ENCODE results near the gene LTV1. TPM values are rescaled to one million over a fixed set of nuclear protein-coding genes. Genes with fewer than 3 reads are reported as not detected.

The LTV1 gene
- total and polyA plus RNA-seq, 9 of the 15 experiments (the other 6 are each of a cell fraction or from before 2014, with no cell fraction given): 57.9 to 162 (median 119) TPM

GRCh38 chr6:143806282-143807102, 36.6 kb upstream of the LTV1 start (continued):
- no peak for TF ChIP-seq ZNF398 (CRISPR knock-in tag; IDR thresholded peaks at IDR 0.05)
- no peak for TF ChIP-seq RBM39 (optimal IDR thresholded peaks at IDR 0.05; ENCODE audit: low read depth, low read length)
- TF ChIP-seq CBX3 (IDR thresholded peaks at IDR 0.05; ENCODE audit: borderline replicate concordance in 1 of 2, low read length in 2 of 2): peak in 1 of 2 experiments; percentile 88; a peak in 2 of 3 replicates
- no peak for TF ChIP-seq MEF2A (IDR thresholded peaks at IDR 0.05; ENCODE audit: control insufficient read depth, low read depth, low read length)
- TF ChIP-seq HNRNPLL (IDR thresholded peaks at IDR 0.05; ENCODE audit: low read depth, low read length, poor library complexity, severe bottlenecking): no peak
- TF ChIP-seq RFX1 (IDR thresholded peaks at IDR 0.05): no peak
- peak; percentile 83 for TF ChIP-seq NCOR1 (IDR thresholded peaks at IDR 0.05)
- TF ChIP-seq GTF2F1 (IDR thresholded peaks at IDR 0.05; ENCODE audit: low read depth, low read length): no peak
- TF ChIP-seq ZSCAN29 (IDR thresholded peaks at IDR 0.05): no peak
- TF ChIP-seq STAG1 (CRISPR knock-in tag; IDR thresholded peaks at IDR 0.05; ENCODE audit: borderline replicate concordance): no peak
- TF ChIP-seq HDAC3 (IDR thresholded peaks at IDR 0.05; ENCODE audit: borderline replicate concordance, partially characterized antibody): peak; percentile 73
- peak; percentile 57; the same call in 1 of the 2 replicates for TF ChIP-seq IFI16 (CRISPR knock-in tag; IDR thresholded peaks at IDR 0.05)
- TF ChIP-seq ZNF785 (CRISPR knock-in tag; IDR thresholded peaks at IDR 0.05): no peak
- TF ChIP-seq CHD4 (IDR thresholded peaks at IDR 0.05; ENCODE audit: insufficient read depth, insufficient replicate concordance, low read depth, low read length, poor library complexity, severe bottlenecking): no peak
- peak; percentile 35; the same call in 1 of the 2 replicates for TF ChIP-seq HDAC2 (IDR thresholded peaks at IDR 0.05)
- no peak for TF ChIP-seq PURB (CRISPR knock-in tag; IDR thresholded peaks at IDR 0.05; ENCODE audit: low read depth)
- TF ChIP-seq CEBPB (tag; IDR thresholded peaks at IDR 0.05): no peak
- peak; percentile 56 for TF ChIP-seq L3MBTL2 (IDR thresholded peaks at IDR 0.05)
- TF ChIP-seq HDAC6 (IDR thresholded peaks at IDR 0.05; ENCODE audit: low read depth, low read length): no peak
- peak; percentile 77 for TF ChIP-seq VEZF1 (CRISPR knock-in tag; IDR thresholded peaks at IDR 0.05)
- peak; percentile 96 for TF ChIP-seq DMBX1 (CRISPR knock-in tag; IDR thresholded peaks at IDR 0.05; ENCODE audit: borderline replicate concordance)
- peak in 1 of 2 experiments; percentile 95; a peak in 3 of 4 replicates for TF ChIP-seq MLLT1 (IDR thresholded peaks at IDR 0.05)
